GM12872 (cell line): ENCODE data around the gene SPATA7.

Source experiments
- CTCF ChIP-seq: IDR thresholded peaks from 3 replicates; pipeline ENCODE4 v1.5.1; 2011; ENCODE audit warnings: low read depth, mild to moderate bottlenecking, low read length, moderate library complexity; ENCODE audit not compliant: insufficient read depth

Gene SPATA7

GRCh38 chr14:88352698-88353097 is 32.8 kb upstream of the SPATA7 start:
- TF ChIP-seq CTCF = no peak

GRCh38 chr14:88354358-88354757 is 31.1 kb upstream of the SPATA7 start:
- TF ChIP-seq CTCF = no peak

- TF ChIP-seq CTCF = no peak
Observed at GRCh38 chr14:88359500-88359899, 26.0 kb upstream of the SPATA7 start.

- TF ChIP-seq CTCF = no peak
Observed at GRCh38 chr14:88363644-88364043, 21.8 kb upstream of the SPATA7 start.

GRCh38 chr14:88364710-88365413 is 20.6 kb upstream of the SPATA7 start:
- no peak for TF ChIP-seq CTCF

GRCh38 chr14:88369496-88369895 is 16.0 kb upstream of the SPATA7 start:
- TF ChIP-seq CTCF = no peak

GRCh38 chr14:88379706-88380343 is 5.6 kb upstream of the SPATA7 start:
- no peak for TF ChIP-seq CTCF
